ENCODE data around the gene ST3GAL4. TPM values are rescaled to one million over a fixed set of nuclear protein-coding genes. Genes with fewer than 3 reads are reported as not detected.

Gene ST3GAL4
- polyA plus RNA-seq, 3 donors: 16.1 to 22.6 (median 17.0) TPM

DNA sequence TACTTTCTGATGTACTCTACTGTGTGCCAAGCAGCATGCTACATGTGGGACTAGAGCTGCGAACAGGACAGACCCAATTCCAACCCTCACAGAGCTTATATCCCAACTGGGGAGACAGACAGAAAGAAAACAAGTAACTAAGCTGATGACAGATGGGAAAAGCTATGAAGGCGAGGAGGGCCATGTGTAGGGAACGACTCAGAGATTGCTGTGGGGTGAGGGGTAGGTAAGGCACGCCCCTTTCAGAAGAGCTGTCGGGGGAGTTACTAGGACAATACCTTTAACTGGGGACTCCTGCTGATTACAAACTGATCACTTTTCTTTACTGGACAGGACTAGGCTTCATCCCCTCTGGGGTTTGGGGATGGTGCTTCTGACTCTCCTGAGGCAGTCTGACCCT, 48.9 kb downstream of the ST3GAL4 start:
- DNase-seq: no peak

DNA sequence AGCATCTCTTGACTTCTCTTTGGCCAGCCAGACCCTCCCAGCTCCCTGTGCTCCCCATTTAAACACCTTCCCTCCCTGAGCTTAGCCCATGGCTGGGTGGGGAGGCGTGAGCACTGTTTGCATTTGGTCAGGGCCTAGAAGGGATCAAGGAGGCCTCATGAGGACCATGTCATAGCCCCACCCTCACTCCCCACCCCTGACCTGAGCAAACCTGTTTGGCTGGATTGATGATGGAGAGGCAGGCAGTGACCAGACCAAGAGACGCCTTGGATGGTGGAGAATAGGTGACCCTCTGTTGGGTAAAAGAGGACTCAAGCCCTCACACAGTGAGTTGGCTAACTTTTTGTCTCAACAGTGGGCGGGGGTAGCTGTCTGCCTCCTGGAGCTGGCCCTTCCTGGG, 49.9 kb downstream of the ST3GAL4 start:
- no peak for DNase-seq

DNA sequence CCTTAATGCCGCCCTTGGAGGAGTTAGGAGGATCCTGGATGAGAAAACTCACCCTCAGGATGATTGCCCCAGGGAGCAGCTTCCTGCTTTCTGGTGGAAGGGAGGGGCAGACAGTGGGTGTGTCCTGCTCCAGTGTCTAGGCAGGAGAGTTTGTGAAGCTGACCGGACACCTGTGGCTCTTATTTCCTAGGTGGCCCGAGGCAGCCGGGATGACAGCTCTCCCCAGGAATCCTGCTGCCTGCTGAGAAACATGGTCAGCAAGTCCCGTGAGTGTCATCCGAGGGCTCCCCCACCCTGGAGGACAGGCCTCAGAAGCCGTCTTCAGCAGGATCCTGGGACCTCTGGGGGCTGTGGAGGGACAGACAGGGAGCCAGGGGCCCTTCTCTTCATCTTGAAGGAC, 50.4 kb downstream of the ST3GAL4 start:
- no peak for DNase-seq

DNA sequence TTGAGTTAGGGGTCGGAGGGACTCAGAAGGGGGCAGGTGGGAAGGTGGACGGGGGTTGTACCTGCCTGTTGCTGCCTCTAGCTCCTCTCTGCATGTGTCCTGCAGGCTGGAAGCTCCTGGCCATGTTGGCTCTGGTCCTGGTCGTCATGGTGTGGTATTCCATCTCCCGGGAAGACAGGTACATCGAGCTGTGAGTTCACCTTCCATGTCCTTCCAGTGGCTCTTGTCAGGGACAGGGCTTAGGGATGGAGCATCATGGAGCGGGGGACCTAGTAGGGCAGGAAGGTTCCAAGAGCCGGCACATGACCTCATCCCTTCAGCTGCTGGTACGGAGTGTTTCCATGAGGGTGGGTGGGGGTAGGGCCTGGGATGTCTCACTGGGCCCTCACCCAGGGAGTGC, 50.9 kb downstream of the ST3GAL4 start:
- DNase-seq: no peak

DNA sequence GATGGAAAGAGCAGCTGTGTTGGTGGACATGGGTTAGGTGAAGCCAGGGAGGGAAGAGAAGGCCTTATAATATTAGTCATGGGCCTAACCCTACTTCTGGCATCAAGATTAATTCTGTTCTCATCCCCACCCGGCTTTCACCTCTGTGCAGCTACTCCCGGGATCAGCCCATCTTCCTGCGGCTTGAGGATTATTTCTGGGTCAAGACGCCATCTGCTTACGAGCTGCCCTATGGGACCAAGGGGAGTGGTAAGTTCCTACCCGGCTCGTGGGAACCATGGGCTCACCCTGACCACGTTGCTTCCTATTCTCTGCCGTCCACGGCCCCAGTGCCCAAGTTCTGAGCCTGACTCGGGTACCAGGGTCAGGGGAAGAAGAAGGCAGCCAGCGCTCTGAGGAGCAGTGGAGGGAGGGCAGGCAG, 51.6 kb downstream of the ST3GAL4 start:
- DNase-seq: no peak

DNA sequence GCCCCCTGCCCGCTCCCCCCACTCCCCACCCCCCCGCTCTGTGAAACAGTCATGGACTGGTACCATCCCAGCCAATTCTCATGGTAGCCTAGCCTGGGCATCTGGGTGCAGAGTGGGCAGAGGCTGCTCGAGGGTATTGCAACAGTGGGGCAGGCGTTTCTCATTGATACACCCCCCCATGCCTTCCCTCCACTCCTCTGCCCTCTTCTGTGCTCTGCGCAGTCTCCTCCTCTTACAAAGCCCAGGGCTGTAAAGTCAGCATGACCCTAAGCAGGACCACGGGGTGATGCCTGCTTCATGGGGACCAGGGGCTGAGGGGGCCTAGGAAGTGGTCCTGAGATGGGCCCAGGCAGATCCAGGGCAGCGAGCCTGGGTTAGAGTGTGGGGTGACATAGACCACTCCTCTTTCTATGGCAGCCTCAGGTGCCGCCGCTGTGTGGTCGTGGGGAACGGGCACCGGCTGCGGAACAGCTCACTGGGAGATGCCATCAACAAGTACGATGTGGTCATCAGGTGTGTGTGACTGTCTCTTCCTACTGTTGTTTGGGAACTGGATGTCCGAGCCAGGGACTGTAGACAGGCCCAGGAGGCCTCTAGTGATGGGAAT, 52.3 kb downstream of the ST3GAL4 start:
- no peak for DNase-seq

DNA sequence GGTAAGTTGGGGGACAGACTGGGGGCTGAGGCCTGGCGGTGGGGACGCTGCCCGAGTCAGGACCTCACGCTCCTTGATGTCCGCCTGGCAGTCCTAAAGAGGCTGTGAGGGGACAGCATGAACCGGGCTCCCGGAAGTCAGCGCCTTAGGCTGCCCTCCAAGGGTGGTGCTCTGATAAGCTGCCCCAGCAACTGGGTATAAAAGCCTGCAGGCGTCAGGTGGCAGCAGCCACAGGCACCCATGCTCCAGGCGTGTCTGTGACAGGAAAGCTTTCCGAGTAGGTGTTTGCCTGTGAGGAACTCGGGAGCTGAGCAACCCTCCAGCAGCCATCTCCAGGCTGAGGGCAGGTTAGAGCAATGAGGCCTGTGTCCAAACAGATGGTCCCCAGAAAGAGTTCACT, 53.0 kb downstream of the ST3GAL4 start:
- no peak for DNase-seq

DNA sequence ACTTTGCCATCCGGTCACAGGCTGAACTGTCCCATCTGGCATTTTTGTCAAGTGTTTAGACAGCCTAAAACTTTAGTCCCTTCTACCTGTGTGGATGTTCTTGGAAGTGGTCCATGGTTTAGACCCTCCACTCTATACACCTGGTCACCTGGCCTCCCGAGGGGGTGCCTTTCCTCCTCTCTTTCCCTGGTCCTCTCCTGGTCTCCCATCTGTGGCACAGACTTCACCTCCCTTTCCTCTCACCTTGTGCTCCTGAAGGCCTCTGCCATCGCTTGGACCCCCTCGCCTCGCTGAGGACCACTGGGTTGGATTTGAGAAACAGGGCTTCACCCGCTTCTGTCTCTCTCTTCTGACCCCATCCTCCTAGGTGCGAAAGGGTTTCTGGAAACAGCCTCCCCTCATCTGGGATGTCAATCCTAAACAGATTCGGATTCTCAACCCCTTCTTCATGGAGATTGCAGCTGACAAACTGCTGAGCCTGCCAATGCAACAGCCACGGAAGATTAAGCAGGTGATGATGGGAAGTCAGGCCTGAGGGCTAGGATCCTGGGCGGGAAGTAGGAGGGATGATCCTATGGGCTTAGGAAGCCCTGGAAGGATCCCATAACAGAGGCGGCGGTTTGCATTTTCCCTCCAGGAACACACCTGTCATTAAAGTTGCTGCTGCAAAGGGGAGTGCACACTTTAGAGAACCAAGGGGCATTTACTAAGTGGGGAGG, 53.6 kb downstream of the ST3GAL4 start:
- DNase-seq: no peak

DNA sequence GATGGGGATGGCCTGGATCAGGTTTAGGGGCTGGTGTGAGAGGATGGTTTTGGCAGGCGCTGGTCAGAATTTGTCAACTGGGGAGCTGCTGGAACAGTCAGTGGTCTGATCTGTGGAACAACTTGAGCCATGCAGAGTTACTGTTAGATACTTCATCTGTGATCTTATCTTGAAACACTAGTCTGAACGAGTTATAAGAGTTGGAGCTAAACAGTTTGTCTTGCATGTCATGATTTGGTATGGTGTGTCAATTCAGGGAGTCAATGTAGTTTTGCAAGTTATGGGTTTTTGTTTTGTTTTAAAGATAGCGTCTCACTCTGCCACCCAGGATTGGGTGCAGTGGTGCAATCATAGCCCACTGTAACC, 54.1 kb downstream of the ST3GAL4 start:
- no peak for DNase-seq

DNA sequence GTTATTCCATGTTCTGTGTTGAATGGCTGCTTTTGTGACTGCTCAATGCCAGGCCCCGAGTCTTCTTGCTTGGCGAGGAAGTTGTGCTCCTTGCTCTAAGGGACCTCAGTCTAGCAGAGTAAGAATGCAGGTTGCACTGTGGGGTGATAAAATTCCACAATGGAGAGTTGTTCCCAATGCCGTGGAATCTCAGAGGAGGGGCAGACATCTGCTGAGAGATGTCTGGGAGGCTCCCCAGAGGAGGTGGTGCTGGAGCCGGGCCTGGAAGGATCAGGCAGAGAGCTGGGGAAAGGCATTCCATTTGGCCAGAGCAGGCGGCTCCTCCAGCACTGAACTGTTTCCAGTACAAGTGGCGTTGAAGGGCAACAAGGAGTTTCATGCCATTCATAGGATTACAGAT, 55.2 kb downstream of the ST3GAL4 start:
- no peak for DNase-seq

DNA sequence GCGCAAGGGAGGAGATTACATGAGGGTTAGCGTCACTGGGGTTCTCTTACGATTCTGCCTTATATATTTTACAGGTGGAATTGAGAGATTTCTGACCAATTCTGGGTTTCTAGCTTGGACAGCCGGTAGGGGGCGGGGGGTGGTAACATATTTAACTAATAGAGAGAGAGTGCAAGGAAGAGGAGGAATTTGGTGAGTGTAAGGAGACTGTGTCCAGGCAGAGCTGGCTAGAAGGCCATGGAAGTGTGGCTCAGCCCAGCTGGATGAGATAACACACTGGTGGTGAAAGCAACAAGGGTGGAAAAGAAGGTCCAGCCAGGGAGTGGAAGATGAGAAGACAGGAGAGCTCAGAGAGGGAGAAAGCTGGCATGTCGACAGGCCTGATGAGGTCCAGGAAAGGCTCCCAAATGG, 56.5 kb downstream of the ST3GAL4 start:
- DNase-seq: no peak

DNA sequence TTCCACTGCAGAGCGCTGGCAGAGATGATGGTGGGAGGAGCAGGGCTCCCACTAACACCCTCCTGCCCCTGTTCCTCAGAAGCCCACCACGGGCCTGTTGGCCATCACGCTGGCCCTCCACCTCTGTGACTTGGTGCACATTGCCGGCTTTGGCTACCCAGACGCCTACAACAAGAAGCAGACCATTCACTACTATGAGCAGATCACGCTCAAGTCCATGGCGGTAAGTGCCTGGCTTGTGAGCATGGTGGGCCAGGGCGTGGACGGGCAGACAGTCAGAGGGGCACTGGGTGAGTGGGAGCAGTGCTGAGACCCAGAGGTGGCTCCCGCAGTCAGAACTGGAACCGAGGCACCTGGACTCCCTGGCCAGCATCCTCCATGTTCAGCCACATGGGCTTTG, 57.9 kb downstream of the ST3GAL4 start:
- DNase-seq: no peak

DNA sequence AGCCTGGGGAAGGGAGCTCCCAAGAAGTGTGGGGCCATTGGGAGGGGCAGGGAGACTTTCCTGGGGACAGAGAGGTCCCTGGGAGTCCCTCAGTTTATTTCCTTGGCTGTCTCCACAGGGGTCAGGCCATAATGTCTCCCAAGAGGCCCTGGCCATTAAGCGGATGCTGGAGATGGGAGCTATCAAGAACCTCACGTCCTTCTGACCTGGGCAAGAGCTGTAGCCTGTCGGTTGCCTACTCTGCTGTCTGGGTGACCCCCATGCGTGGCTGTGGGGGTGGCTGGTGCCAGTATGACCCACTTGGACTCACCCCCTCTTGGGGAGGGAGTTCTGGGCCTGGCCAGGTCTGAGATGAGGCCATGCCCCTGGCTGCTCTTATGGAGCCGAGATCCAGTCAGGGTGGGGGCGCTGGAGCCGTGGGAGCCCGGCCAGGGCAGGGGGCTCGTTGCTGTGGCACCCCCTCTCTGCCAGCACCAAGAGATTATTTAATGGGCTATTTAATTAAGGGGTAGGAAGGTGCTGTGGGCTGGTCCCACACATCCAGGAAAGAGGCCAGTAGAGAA, 58.4 kb downstream of the ST3GAL4 start:
- no peak for DNase-seq

DNA sequence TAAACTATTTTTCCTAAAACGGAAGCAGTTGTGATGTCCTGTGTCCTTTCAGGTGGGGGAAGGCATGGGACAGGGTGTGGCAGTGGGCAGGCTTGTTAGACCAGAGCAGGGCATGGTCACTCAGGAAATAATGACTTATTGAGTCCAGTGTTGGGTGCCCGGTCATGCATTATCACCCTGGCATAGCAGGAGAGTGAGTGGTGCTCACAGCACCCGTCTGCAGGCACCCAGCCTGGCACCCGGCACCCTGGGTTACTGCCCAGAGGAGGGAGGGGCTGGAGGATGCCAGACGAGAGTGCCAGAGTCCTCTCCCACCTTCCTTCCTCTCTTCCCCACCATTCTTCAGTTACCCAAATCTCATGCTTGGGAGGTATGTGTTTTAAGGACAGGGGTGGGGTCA, 59.1 kb downstream of the ST3GAL4 start:
- no peak for DNase-seq

DNA sequence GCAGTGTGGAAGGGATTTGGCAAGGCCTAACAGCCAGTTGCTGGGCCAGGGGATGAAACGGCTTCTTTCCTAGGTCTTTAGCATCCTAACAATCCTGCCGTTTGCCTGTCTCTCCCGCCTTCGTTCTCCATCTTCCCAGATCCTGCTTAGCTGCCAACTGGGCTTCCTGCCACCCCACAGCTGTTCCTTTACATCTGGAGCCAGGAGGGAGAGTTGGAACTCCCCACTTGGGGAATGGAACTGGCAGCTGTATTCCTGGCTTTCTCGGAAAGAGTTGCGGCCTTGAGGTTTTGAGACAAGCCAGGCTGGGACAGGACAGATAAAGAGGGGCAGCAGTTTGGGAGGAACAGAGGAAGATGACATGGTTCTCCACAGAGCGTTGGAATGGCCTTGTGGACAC, 59.6 kb downstream of the ST3GAL4 start:
- peak; percentile 69 for DNase-seq

DNA sequence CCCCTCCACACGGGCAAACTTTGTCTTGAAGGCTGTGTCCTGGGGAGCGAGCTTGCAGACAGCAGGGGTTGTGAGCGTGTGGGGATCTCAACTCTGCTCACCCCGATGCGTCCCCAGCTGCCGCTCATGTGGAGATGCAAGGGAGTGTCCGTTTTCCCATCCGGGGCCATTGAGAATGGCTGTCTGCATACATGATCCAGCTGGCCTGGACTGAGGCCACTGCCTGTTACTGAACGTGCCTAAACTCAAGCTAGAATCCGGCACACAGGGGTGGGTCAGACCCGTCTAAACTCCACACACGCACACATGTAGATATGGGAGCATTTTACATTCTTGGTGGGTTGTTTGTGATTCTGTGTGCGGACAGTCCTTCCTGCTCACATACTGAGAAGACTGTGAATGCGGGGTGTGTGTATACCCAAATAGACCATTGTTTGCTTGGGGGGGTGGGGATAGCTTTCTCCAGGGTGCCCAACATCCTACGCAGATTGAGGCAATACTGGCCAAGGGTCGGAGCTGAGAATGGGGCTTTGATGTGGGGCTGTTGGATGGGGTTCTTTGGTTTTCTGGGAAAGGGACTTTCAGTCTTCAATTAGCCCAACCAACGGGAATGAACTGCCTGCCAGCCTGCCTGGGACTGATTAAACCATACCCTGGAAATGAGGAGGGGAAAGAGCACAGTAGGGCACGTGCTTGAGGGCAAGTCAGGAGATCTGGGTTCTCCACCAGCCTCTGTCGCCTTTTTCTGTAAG, 60.4 kb downstream of the ST3GAL4 start:
- peak; percentile 83 for DNase-seq

DNA sequence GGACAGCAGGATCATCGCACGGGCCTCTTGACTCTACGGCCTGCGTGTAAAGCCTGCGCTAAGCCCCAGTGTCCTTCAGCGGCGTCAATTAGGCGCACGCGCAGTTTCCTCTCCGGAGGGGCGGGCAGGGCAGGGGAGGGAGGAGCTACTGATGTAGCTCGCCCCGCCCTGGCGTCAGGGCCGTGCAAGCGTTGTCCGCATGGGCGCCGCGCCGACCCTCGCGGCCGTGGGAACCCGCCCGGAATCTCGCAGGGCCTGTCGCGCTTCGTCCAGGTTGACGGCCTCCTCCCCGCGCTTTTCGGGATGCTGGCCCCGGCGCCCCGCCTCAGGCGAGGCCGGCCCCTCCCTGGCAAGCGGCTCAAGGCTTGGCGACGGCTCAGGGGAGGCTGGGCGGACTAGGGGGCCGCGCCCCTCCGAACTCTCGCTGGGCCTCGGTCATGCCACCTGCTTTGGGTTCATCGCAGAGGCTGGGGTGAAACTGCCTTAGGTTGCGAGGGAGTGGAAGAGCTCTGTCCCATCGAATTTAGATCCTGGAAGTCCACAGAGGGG, 61.1 kb downstream of the ST3GAL4 start:
- peak; percentile 83 for DNase-seq

DNA sequence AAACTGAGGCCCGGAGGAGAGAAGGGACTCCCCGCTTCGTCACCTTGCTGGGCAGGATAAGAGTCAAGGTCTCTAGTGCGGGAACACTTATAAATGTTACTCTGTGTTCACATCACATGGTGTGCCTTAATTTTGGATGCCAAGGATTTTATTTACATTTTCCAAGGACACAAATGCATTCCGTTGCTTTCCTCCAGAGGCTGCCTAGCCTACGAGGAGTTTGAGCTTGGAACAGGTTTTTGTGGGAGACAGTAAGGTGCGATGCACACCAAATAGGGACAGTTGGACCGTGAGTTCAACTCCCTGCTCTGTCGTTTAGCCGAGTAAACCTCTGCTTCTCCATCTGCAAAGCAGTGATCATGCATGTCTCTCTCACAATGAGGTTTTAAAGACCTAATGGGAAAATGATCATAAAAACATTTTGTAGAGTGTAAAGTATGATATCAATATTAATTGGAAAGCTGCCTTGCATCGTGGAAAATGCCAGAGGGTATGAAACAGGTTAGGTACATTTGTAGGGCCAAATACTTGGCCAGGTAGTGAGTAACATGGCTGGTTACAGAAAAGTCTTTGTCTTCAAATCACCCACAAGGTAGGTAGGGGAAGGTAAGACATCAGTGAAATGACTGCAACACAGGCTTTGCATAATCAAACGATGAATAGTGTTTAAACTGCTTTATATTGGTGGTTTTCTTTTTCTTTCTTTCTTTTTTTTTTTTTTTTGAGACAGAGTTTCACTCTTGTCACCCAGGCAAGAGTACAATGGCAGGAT, 61.8 kb downstream of the ST3GAL4 start:
- no peak for DNase-seq

DNA sequence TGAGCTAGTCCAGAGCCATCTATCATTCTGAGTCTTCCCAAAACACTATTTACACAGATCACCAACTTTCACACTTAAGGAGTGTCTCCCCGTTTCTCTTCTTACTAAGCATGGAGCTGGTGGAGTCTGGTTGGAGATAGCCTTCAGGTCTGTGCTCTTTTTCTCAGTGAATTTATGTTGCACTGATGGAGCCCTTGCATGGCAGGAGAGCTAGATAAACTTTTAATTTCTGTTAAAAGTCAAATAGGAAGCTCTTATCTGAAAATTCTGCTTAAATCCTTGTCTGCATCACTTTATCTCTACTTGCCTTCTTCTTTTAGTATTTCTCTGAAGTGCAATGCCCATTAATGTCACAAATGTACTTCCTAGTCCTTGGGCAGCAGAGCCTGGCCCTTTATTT, 63.4 kb downstream of the ST3GAL4 start:
- no peak for DNase-seq

DNA sequence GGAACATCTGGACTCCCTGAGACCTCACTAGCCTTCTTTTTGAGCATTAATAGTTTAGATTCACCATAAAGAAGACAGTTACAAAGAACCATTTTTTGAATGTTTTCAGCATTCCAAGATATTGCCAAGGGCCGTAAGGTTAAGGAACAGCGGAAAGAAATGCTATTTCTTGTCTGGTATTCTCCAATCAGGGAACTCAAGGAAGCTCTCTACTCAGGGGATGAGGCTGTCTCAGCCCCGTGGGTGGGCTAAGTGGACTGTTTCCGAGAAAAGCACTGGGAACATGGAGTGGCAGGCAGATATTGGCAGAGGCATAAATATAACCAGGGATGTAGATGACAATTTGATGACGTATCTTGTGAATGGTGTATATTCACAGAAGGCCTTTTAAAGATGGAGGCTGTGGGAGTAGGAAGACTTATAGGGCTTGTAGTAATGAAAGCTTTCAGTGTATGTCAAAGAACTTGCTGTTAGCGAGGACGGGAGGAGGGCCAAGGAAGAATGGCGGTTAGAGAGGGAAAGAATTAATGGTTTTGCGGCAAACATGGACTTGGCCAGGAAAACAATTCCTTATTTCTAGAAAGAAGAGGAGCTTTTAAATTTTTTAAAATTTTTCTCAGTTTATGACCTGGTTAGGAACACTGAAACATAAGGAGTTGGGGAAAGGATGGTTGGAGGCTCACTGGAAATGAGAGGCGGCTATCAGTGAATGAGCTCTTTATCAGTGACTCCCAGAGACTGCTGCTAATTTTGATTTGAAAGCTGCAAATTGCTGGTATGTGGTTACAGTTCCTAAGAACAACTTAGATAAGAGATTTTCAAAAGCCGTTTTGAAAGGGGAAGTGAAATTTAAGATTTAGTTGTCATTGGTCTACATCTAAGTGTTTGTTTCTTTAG, 64.6 kb downstream of the ST3GAL4 start:
- DNase-seq: peak; percentile 41
